Stomach (tissue), 4 donors: Measurements from ENCODE around the gene GLRX5.

ENCODE experiments used
- EP300 ChIP-seq: sonication (generic); formaldehyde crosslinking; IDR thresholded peaks from one replicate; pipeline ENCODE4 v1.6.1; 2017; ENCODE audit warnings: antibody characterized with exemption
- POLR2A ChIP-seq, 4 donors: fragments of 450-650 bp; IDR thresholded peaks; one replicate each; pipeline ENCODE4 v1.6.1; 2016; ENCODE audit warnings: antibody characterized with exemption in 4 of 4, control low read depth in 2 of 4, mild to moderate bottlenecking in 1 of 4, moderate library complexity in 1 of 4
- POLR2AphosphoS5 ChIP-seq, 3 donors: sonication (generic); formaldehyde crosslinking; IDR thresholded peaks; one replicate each; pipeline ENCODE4 v1.6.1; 2016; ENCODE audit warnings: antibody characterized with exemption in 3 of 3
- TF ChIP-seq, protein P1 (sequence below), 7 experiments: fragments of 450-650 bp in 4 of 7; fragments of 200-600 bp in 3 of 7; sonication (generic) in 3 of 7; IDR thresholded peaks; one replicate each; pipeline ENCODE4 v1.5.1; 2016 to 2019; ENCODE audit warnings: antibody characterized with exemption in 7 of 7, control low read depth in 2 of 7, mild to moderate bottlenecking in 1 of 7

DNA sequence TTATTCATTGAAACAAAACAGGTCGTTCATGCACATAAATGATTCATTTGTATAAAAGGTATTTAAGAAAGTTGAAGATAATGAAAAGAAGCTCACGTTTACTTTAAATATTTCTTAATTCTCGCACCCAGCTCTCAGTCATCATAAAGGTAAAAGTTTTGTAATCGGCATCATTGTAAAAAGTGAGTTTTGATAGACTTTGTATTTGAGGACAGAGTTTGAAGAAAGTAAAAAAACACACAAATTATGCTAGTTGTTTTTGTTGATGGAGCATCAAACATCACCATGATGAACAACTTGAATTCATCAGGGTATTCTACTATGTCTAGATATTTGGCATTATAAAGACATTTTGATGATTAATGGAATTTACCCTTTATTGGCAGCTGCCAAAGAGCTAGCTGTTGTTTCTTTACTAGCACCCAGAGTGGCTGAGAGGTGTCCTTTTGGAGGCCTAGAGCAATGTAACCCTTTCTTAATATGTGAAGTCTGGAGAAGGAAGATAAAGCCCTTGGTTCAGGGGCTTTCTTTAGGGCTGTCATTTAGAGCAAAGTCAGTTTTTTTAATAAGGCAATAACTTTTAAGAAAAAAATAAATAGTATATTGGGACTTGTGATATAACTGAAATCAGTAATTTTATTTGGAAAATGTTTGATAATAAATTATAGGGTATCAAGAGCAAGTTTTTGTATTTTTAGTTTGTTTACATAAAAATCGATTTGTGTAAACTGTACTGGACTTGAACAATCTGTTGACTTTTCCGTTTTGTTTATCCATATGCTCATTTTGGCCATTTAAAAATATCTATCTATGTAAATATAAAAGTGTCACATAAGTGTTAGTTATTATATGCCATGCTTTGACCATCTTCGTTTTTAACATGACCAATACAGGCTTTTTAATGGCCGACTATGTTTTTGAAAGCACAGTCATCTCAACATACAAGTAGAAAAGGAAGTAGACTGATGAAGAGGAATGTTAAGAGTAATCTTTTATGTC lies 7.4 kb downstream of the GLRX5 start:
- TF ChIP-seq, protein P1, sequence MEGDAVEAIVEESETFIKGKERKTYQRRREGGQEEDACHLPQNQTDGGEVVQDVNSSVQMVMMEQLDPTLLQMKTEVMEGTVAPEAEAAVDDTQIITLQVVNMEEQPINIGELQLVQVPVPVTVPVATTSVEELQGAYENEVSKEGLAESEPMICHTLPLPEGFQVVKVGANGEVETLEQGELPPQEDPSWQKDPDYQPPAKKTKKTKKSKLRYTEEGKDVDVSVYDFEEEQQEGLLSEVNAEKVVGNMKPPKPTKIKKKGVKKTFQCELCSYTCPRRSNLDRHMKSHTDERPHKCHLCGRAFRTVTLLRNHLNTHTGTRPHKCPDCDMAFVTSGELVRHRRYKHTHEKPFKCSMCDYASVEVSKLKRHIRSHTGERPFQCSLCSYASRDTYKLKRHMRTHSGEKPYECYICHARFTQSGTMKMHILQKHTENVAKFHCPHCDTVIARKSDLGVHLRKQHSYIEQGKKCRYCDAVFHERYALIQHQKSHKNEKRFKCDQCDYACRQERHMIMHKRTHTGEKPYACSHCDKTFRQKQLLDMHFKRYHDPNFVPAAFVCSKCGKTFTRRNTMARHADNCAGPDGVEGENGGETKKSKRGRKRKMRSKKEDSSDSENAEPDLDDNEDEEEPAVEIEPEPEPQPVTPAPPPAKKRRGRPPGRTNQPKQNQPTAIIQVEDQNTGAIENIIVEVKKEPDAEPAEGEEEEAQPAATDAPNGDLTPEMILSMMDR (IDR thresholded peaks at IDR 0.05), result no peak
- TF ChIP-seq POLR2A (IDR thresholded peaks at IDR 0.05), result no peak
- TF ChIP-seq EP300, result no peak
- TF ChIP-seq POLR2AphosphoS5 (IDR thresholded peaks at IDR 0.05), result no peak
